Fibroblast of skin of right biceps (primary cell): ENCODE data around the gene ZNF777.
"Not testable (repeated sequence)": the region's sequence is repeated elsewhere in the genome, so short reads cannot be mapped to it uniquely, and the experiment has no call there.

Experiments
- DNase-seq: peaks from one replicate; pipeline ENCODE4 v3.0.0-alpha.2; 2013

ZNF777 gene

GRCh38 chr7:149404825-149405224 lies 56.0 kb downstream of the ZNF777 start:
- DNase-seq = no peak

- DNase-seq = no peak
These were observed 56.5 kb downstream of the ZNF777 start for GRCh38 chr7:149404396-149404795.

GRCh38 chr7:149398195-149398820 lies 62.6 kb downstream of the ZNF777 start:
- DNase-seq = no peak

DNA sequence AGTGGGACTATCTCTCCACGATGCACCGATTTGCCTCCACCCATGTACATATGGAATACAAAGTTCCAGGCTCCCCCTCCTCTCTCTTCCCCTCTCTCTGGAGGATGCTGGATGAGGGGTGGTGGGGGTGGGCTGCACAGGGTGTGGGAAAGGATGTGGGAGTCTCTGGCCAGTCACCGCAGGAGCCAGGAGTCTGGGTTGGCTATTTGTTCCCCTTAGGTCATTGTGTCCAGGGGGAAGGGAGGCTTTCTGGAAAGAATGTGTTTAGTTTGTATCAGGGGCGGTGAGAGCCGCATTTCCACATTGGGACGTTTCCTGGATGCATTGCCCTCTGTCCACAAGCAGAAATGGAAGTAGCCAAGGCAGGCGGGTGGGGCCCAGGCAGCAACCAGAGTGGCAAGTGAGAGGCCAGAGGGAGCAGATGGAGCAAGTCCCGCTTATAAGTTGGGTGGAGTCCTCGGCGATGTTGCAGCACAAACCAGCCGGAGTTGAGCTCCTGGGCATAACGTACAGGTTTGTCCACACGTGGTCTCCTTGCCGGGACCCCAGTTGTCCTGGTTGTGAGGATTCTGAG lies 63.3 kb downstream of the ZNF777 start:
- DNase-seq = no peak

DNA sequence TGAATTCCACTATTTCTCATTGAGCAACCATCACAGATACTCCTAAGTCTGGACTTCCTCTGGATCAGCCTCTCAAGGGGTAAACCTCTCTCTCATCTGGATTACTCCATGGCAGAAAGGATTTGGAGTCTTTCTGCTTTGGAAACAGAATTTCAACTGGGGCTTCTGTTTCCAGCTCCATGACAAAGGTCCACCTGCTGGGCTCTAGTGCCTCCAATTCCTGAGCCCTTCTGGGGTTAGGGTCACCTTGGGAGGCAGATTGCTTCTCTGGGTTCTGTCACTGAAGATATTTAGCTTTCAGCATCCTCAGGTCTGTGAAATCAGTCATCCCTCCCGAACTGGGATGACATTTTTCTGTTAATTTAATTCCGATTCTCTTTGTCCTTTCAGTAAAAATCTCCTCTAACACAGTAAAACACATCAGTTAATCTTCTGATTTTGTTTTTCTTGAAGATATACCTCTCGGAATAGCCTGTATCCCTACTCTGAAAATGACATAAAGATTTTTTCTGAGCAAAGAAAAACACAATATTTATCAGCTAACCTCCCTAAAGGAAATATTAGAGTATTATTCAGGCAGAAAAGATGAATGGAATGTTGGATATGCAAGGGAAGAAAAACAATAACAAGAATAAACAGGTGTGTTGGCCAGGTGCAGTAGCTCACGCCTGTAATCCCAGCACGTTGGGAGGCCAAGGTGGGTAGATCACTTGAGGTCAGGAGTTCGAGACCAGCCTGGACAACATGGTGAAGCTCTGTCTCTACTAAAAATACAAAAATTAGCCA lies 72.1 kb downstream of the ZNF777 start:
- not testable (repeated sequence) for DNase-seq

GRCh38 chr7:149386514-149386913 lies 74.3 kb downstream of the ZNF777 start:
- not testable (repeated sequence) for DNase-seq

- DNase-seq = no peak
These were observed 75.5 kb downstream of the ZNF777 start for GRCh38 chr7:149385195-149385950.
